Stimulated activated CD8-positive, alpha-beta memory T cell treated with anti-CD3 and anti-CD28 coated beads, Interleukin-4, amount 100 ng/mL, for 24 hours (primary cell): ENCODE results near the gene LMF2.

ENCODE experiments used
- DNase-seq: peaks from one replicate; pipeline ENCODE4 v3.0.0-alpha.2; 2020; ENCODE audit warnings: low read depth

LMF2 gene

GRCh38 chr22:50503475-50504145 lies 3.9 kb downstream of the LMF2 start:
- DNase-seq: no peak

GRCh38 chr22:50502628-50503474 lies 4.7 kb downstream of the LMF2 start:
- DNase-seq: no peak

- no peak for DNase-seq
Measured at GRCh38 chr22:50502096-50502495, 5.4 kb downstream of the LMF2 start.

- no peak for DNase-seq
Measured at GRCh38 chr22:50500452-50500851, 7.0 kb downstream of the LMF2 start.

- peak; percentile 52 for DNase-seq
Measured at GRCh38 chr22:50498322-50498890, 9.1 kb downstream of the LMF2 start.

GRCh38 chr22:50497093-50497492 lies 10.4 kb downstream of the LMF2 start:
- no peak for DNase-seq

GRCh38 chr22:50490531-50491308 lies 16.8 kb downstream of the LMF2 start:
- DNase-seq: no peak

- no peak for DNase-seq
Measured at GRCh38 chr22:50489363-50490243, 17.9 kb downstream of the LMF2 start.

GRCh38 chr22:50488886-50489285 lies 18.6 kb downstream of the LMF2 start:
- no peak for DNase-seq

- no peak for DNase-seq
Measured at GRCh38 chr22:50488006-50488677, 19.4 kb downstream of the LMF2 start.

GRCh38 chr22:50487290-50488005 lies 20.1 kb downstream of the LMF2 start:
- DNase-seq: no peak

GRCh38 chr22:50486561-50487289 lies 20.8 kb downstream of the LMF2 start, which contains the start of gene MIOX:
Gene MIOX (plus strand): TSS chr22:50486859. CDS start chr22:50486898, 39 bp downstream.
- DNase-seq: no peak

GRCh38 chr22:50485221-50486131 lies 22.0 kb downstream of the LMF2 start:
- DNase-seq: no peak

GRCh38 chr22:50483977-50484853 lies 23.3 kb downstream of the LMF2 start:
- DNase-seq: no peak

GRCh38 chr22:50483556-50483955 lies 23.9 kb downstream of the LMF2 start:
- DNase-seq: no peak

GRCh38 chr22:50483106-50483505 lies 24.4 kb downstream of the LMF2 start:
- DNase-seq: no peak
